Heart right ventricle (tissue), 16 donors: Measurements from ENCODE around the gene DOCK9. TPM values are rescaled to one million over a fixed set of nuclear protein-coding genes. Genes with fewer than 3 reads are reported as not detected.

ENCODE experiments used
- ATAC-seq, 8 donors: fragments of 200-7000 bp; cut with Tn5 transposase; one replicate each; pipeline ENCODE4 v1.9.1; 2020; ENCODE audit warnings: mild to moderate bottlenecking in 8 of 8, moderate library complexity in 8 of 8, moderate number of reproducible peaks in 1 of 8
- DNase-seq, 2 donors: peaks; one replicate each; pipeline ENCODE4 v3.0.0-alpha.2; 2020
- H3K27ac ChIP-seq, 10 donors: fragments of 200-600 bp; sonication (generic) in 2 of 10; one replicate each; pipeline versions ENCODE4 v1.5.0 to v1.8.0; 2020 to 2022; ENCODE audit warnings: mild to moderate bottlenecking in 3 of 10
- H3K27me3 ChIP-seq, 7 donors: fragments of 200-600 bp; one replicate each; pipeline ENCODE4 v1.8.0; 2021 to 2022; ENCODE audit warnings: mild to moderate bottlenecking in 2 of 7
- H3K36me3 ChIP-seq, 9 donors: fragments of 200-600 bp; sonication (generic) in 1 of 9; one replicate each; pipeline versions ENCODE4 v1.5.0 to v1.8.0; 2020 to 2022; ENCODE audit warnings: mild to moderate bottlenecking in 2 of 9
- H3K4me1 ChIP-seq, 9 donors: fragments of 200-600 bp; sonication (generic) in 1 of 9; one replicate each; pipeline versions ENCODE4 v1.5.0 to v1.8.0; 2020 to 2022; ENCODE audit warnings: mild to moderate bottlenecking in 4 of 9
- H3K4me3 ChIP-seq, 10 donors: fragments of 200-600 bp; sonication (generic) in 2 of 10; one replicate each; pipeline versions ENCODE4 v1.5.0 to v1.8.0; 2020 to 2022; ENCODE audit warnings: mild to moderate bottlenecking in 7 of 10, moderate library complexity in 2 of 10
- H3K9me3 ChIP-seq, 11 donors: fragments of 200-600 bp in 10 of 11; sonication (generic) in 2 of 11; one replicate each; pipeline versions ENCODE4 v1.5.0 to v1.8.0; 2013 to 2022; ENCODE audit warnings: mild to moderate bottlenecking in 2 of 11, control low read depth in 1 of 11, moderate library complexity in 1 of 11
- CTCF ChIP-seq, 9 donors: fragments of 200-600 bp; sonication (generic) in 2 of 9; IDR thresholded peaks; one replicate each; pipeline versions ENCODE4 v1.5.0 to v1.8.0; 2021 to 2022; ENCODE audit warnings: antibody characterized with exemption in 9 of 9, mild to moderate bottlenecking in 5 of 9, moderate library complexity in 1 of 9
- WGBS, 2 donors: extraction: QIAGEN DNeasy Blood & Tissue Kit; methylation state at CpG; one replicate each; pipeline ENCODE4 v1.1.7; 2013; ENCODE audit warnings: inconsistent platforms in 1 of 2; 5-methylcytosine and 5-hydroxymethylcytosine counted together
- intact Hi-C, 10 donors: fragments of 100-400 bp; cut with DNase I; formaldehyde crosslinking; loops; one replicate each; pipeline versions ENCODE4 v1.11.1 to v1.14.2; 2022
- polyA plus RNA-seq, 2 donors: library from polyadenylated mRNA; stranded (reverse); fragments of 200-250 nt; gene quantifications; one replicate each; pipeline ENCODE4 v1.2.3, GENCODE V29; 2013
- total RNA-seq, 10 donors: library from RNA; stranded (reverse); fragmentation: NEBNext Ultra II Directional in 3 of 10; extraction: Animal tissue kit (Norgen Biotek cat#: 25700) in 3 of 10; gene quantifications; one replicate each; pipeline versions ENCODE4 v1.2.1 to v1.2.4, GENCODE V29; 2021 to 2023
- donor health status: Arrhythmogenic right ventricular cardiomyopathy.
- donor health status: ischemic (EF 13 %, LVEDD 7.1; RV severe dilation, severe dysfunction).
- donor health status: healthy with polysubstance abuse.
- donor health status: DM: no; HTN: yes; CAD: no.
- donor health status: DM: no; HTN: no; CAD: no.
- donor health status: ischemic (EF 25% LVEDD 6.9; RV normal size, moderate dysfunction).
- donor health status: ischemic (EF 25% LVEDD 5.7; RV mildly dilated, moderate dysfunction).
- donor health status: healthy.
- donor health status: DM: yes; HTN: yes; CAD: no.
- donor health status: Ischemic cardiomyopathy.
- donor health status: ischemic (EF 35%, LVEDD 5.7; RV mildly dilated, moderate dysfunction).
- donor health status: nonischemic (EF 11% LVEDD 7.7; RV severe dilation, severe dysfunction).
- donor health status: DM: yes; HTN: yes; CAD: no.
- donor health status: PGD.
- donor health status: ischemic (EF 29% LVEDD 5.4; RV normal size, mild dysfunction).
- donor health status: nonischemic (EF 23%, LVEDD 6.1; RV moderate dilation, normal function).

DOCK9 gene
- total and polyA plus RNA-seq, 12 donors = 31.6 to 73.7 (median 43.4) TPM

GRCh38 chr13:98823442-98823841 lies 154.4 kb downstream of the DOCK9 start:
- Histone ChIP-seq H3K27ac (peak overlapping the region in 1 of 10 donors; percentile 12), H3K9me3 (no peaks in the 10 kb centered on the region), H3K4me1 (peaks cover 0 to 65% (median 40%) of the 10 kb centered on the region in 9 donors), H3K27me3 (no peaks in the 10 kb centered on the region), H3K36me3 (peaks cover 0 to 97% (median 29%) of the 10 kb centered on the region in 9 donors), H3K4me3 (no peak overlapping the region)
- no peak for DNase-seq
- intact Hi-C loops = no loop called here
- no peak for ATAC-seq
- no peak for TF ChIP-seq CTCF (IDR thresholded peaks at IDR 0.05)
- 70 to 74% methylated on average over 5 of the region's 5 CpGs for WGBS, 2 donors

DNA sequence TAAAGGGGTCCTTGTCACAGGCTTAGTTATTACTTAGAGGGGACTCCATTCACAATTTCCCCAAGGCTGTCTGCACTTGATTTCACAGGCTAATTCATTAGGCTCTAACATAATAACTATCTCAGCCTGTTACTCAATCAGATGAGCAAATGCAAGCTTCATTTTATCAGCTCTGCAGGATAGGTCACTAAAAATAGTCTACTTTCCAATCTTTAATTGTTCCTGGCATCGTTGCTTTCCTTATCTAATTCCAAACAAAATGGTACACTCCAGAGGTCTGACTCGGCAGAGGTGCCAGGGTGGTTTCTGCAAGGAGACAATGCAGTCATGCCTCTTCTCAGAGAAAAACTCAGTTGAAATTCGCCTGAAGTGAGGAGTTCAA lies 155.6 kb downstream of the DOCK9 start:
- H3K4me3 ChIP-seq = no peak overlapping the region
- peak overlapping the region in 9 of 10 donors; percentile 32 to 75 (median 68) for H3K27ac ChIP-seq
- H3K9me3 ChIP-seq = no peaks in the 10 kb centered on the region
- ATAC-seq = peak; percentile 18 to 82 (median 74)
- no peaks in the 10 kb centered on the region for H3K27me3 ChIP-seq
- H3K36me3 ChIP-seq = peaks cover 0 to 96% (median 20%) of the 10 kb centered on the region in 9 donors
- peaks cover 0 to 65% (median 40%) of the 10 kb centered on the region in 9 donors for H3K4me1 ChIP-seq
- intact Hi-C loops = no loop called here
- no peak for TF ChIP-seq CTCF (IDR thresholded peaks at IDR 0.05)
- no peak for DNase-seq
- 14 to 20% methylated on average over 3 of the region's 3 CpGs for WGBS, 2 donors

GRCh38 chr13:98821372-98822224 lies 156.3 kb downstream of the DOCK9 start:
- peak overlapping the region in 9 of 10 donors; percentile 32 to 75 (median 68) for H3K27ac ChIP-seq
- H3K36me3 ChIP-seq = peaks cover 0 to 96% (median 17%) of the 10 kb centered on the region in 9 donors
- intact Hi-C loops = no loop called here
- no peak overlapping the region for H3K4me3 ChIP-seq
- H3K27me3 ChIP-seq = no peaks in the 10 kb centered on the region
- ATAC-seq = peak in 7 of 8 donors; percentile 9 to 62 (median 27)
- no peaks in the 10 kb centered on the region for H3K9me3 ChIP-seq
- 32 to 35% methylated on average over 9 of the region's 9 CpGs for WGBS, 2 donors
- no peak for DNase-seq
- H3K4me1 ChIP-seq = peaks cover 0 to 61% (median 39%) of the 10 kb centered on the region in 9 donors
- no peak for TF ChIP-seq CTCF (IDR thresholded peaks at IDR 0.05)

GRCh38 chr13:98820744-98821371 lies 157.0 kb downstream of the DOCK9 start:
- no peak for TF ChIP-seq CTCF (IDR thresholded peaks at IDR 0.05)
- Histone ChIP-seq H3K27me3 (no peaks in the 10 kb centered on the region), H3K36me3 (peaks cover 0 to 97% (median 23%) of the 10 kb centered on the region in 9 donors), H3K4me3 (no peak overlapping the region), H3K9me3 (no peaks in the 10 kb centered on the region), H3K4me1 (peaks cover 0 to 54% (median 34%) of the 10 kb centered on the region in 9 donors), H3K27ac (peak overlapping the region in 9 of 10 donors; percentile 32 to 75 (median 68))
- no peak for DNase-seq
- 53 to 72% methylated on average over 3 of the region's 3 CpGs for WGBS, 2 donors
- intact Hi-C loops = no loop called here
- peak in 3 of 8 donors; percentile 19 to 35 (median 31) for ATAC-seq
